ENCODE data around the gene TFF1. TPM values are rescaled to one million over a fixed set of nuclear protein-coding genes. Genes with fewer than 3 reads are reported as not detected.

TFF1 gene
- total RNA-seq, 5 donors from 2014 or later (not counting 1 experiment from before 2014, with no cell fraction given) = 1.2 to 1.3 TPM; not detected in 3

GRCh38 chr21:42363312-42363711, 3.0 kb downstream of the TFF1 start:
- H3K36me3 ChIP-seq (ENCODE audit: control insufficient read depth in 2 of 2, extremely low read depth in 1 of 2, insufficient read depth in 1 of 2, low read length in 1 of 2) = no peaks in the 10 kb centered on the region
- Mint-ChIP-seq H3K9me3 (no peaks in the 10 kb centered on the region), H3K27me3 (peaks cover 0 to 2% of the 10 kb centered on the region in 2 donors), H3K4me3 (no peak overlapping the region), H3K4me1 (peaks cover 3 to 15% (median 4%) of the 10 kb centered on the region in 3 donors), H3K36me3 (no peaks in the 10 kb centered on the region), H3K27ac (no peak overlapping the region)
- H3K4me1 ChIP-seq (ENCODE audit: control insufficient read depth in 1 of 2, extremely low read depth in 1 of 2, insufficient read depth in 2 of 2, low read length in 2 of 2) = peaks cover 0 to 5% of the 10 kb centered on the region in 2 experiments
- ChIA-PET CTCF (no interaction called here), POLR2A (no interaction called here)
- DNase-seq (no peak), ATAC-seq (replicated peaks in 1 of 4) (no peak)
- H3K4me3 ChIP-seq (ENCODE audit: control insufficient read depth in 1 of 2, extremely low read depth in 1 of 2, low read length in 1 of 2) = no peak overlapping the region
- peaks cover 0 to 11% of the 10 kb centered on the region in 2 experiments for H3K27me3 ChIP-seq (replicated peaks in 1 of 2; ENCODE audit: control insufficient read depth in 2 of 2, extremely low read depth in 1 of 2, insufficient read depth in 2 of 2, low read length in 1 of 2)
- no peak overlapping the region for H3K27ac ChIP-seq (ENCODE audit: low read length)
- 21% methylated on average over 2 of the region's 8 CpGs for WGBS (ENCODE audit: insufficient coverage)
- H3K9me3 ChIP-seq = no peaks in the 10 kb centered on the region

DNA sequence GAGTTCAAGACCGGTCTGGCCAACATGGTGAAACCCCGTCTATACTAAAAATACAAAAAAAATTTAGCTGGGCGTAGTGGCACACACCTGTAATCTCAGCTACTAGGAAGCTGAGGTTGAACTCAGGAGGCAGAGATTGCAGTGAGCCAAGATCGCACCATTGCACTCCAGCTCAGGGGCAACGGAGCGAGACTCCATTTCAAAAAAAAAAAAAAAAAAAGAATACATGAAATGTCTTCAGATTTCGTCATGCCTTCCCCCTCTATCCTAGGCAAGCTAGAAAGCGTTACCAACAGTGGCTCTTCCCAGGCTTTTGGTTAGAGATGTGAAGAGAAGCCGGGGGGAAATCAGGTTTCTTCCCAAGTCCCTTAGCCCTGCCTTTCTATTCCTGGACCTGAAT, 3.6 kb downstream of the TFF1 start:
- Histone ChIP-seq H3K4me3 (ENCODE audit: control insufficient read depth in 1 of 2, extremely low read depth in 1 of 2, low read length in 1 of 2) (no peak overlapping the region), H3K27me3 (replicated peaks in 1 of 2; ENCODE audit: control insufficient read depth in 2 of 2, extremely low read depth in 1 of 2, insufficient read depth in 2 of 2, low read length in 1 of 2) (peaks cover 0 to 11% of the 10 kb centered on the region in 2 experiments), H3K4me1 (ENCODE audit: control insufficient read depth in 1 of 2, extremely low read depth in 1 of 2, insufficient read depth in 2 of 2, low read length in 2 of 2) (peaks cover 0 to 5% of the 10 kb centered on the region in 2 experiments), H3K36me3 (ENCODE audit: control insufficient read depth in 2 of 2, extremely low read depth in 1 of 2, insufficient read depth in 1 of 2, low read length in 1 of 2) (no peaks in the 10 kb centered on the region), H3K27ac (ENCODE audit: low read length) (no peak overlapping the region), H3K9me3 (no peaks in the 10 kb centered on the region)
- Mint-ChIP-seq H3K9me3 (no peaks in the 10 kb centered on the region), H3K36me3 (no peaks in the 10 kb centered on the region), H3K4me1 (peaks cover 3 to 15% (median 4%) of the 10 kb centered on the region in 3 donors), H3K27me3 (peaks cover 0 to 2% of the 10 kb centered on the region in 2 donors), H3K27ac (no peak overlapping the region), H3K4me3 (no peak overlapping the region)
- ChIA-PET CTCF (interaction anchor here in 1 of 2 donors (0.6 to 0.7 kb wide), 2 partner anchors 8 to 19 kb away, joined by 3 to 7 read pairs; no protein-coding TSS in a partner anchor), POLR2A (interaction anchor here in 1 of 2 donors (0.6 kb wide), 1 partner anchor 92 kb away, joined by 8 read pairs; no protein-coding TSS in a partner anchor)
- WGBS (ENCODE audit: insufficient coverage) = 80% methylated on average over 1 of the region's 9 CpGs
- ATAC-seq (replicated peaks in 1 of 4) (no peak), DNase-seq (no peak)

DNA sequence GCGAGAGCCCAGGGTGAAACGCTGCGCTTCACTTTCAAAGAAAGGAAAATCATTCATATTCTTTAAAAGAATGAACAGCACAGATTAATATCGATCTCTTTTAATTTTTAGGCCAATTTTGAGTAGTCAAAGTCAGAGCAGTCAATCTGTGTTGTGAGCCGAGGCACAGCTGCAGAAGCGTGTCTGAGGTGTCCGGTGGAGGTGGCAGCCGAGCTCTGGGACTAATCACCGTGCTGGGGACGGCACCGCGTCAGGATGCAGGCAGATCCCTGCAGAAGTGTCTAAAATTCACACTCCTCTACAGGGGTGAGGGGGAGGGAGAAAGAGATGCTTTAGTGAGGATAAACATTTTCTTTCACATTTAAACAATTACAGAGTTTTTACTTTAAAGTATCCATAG, 4.1 kb downstream of the TFF1 start:
- Histone ChIP-seq H3K9me3 (no peaks in the 10 kb centered on the region), H3K4me3 (ENCODE audit: control insufficient read depth in 1 of 2, extremely low read depth in 1 of 2, low read length in 1 of 2) (no peak overlapping the region), H3K4me1 (ENCODE audit: control insufficient read depth in 1 of 2, extremely low read depth in 1 of 2, insufficient read depth in 2 of 2, low read length in 2 of 2) (peaks cover 0 to 5% of the 10 kb centered on the region in 2 experiments), H3K36me3 (ENCODE audit: control insufficient read depth in 2 of 2, extremely low read depth in 1 of 2, insufficient read depth in 1 of 2, low read length in 1 of 2) (no peaks in the 10 kb centered on the region), H3K27ac (ENCODE audit: low read length) (no peak overlapping the region), H3K27me3 (replicated peaks in 1 of 2; ENCODE audit: control insufficient read depth in 2 of 2, extremely low read depth in 1 of 2, insufficient read depth in 2 of 2, low read length in 1 of 2) (peaks cover 0 to 11% of the 10 kb centered on the region in 2 experiments)
- Mint-ChIP-seq H3K36me3 (no peaks in the 10 kb centered on the region), H3K4me1 (peaks cover 3 to 15% (median 4%) of the 10 kb centered on the region in 3 donors), H3K9me3 (no peaks in the 10 kb centered on the region), H3K27me3 (peaks cover 0 to 2% of the 10 kb centered on the region in 2 donors), H3K4me3 (no peak overlapping the region), H3K27ac (no peak overlapping the region)
- ATAC-seq (replicated peaks in 1 of 4) = no peak
- no CpG with 5 or more reads among the region's 12 CpGs for WGBS (ENCODE audit: insufficient coverage)
- CTCF ChIA-PET = interaction anchor here in 1 of 2 donors (0.6 to 0.7 kb wide), 2 partner anchors 8 to 20 kb away, joined by 3 to 7 read pairs; no protein-coding TSS in a partner anchor
- DNase-seq = no peak
- POLR2A ChIA-PET = interaction anchor here in 1 of 2 donors (0.6 kb wide), 1 partner anchor 92 kb away, joined by 8 read pairs; no protein-coding TSS in a partner anchor

GRCh38 chr21:42361286-42361685, 5.0 kb downstream of the TFF1 start:
- H3K27me3 ChIP-seq (replicated peaks in 1 of 2; ENCODE audit: control insufficient read depth in 2 of 2, extremely low read depth in 1 of 2, insufficient read depth in 2 of 2, low read length in 1 of 2) = peaks cover 0 to 15% of the 10 kb centered on the region in 2 experiments
- Mint-ChIP-seq H3K36me3 (no peaks in the 10 kb centered on the region), H3K9me3 (peaks cover 0 to 6% (median 4%) of the 10 kb centered on the region in 3 donors), H3K4me3 (no peak overlapping the region), H3K27ac (no peak overlapping the region), H3K4me1 (peaks cover 3 to 15% (median 4%) of the 10 kb centered on the region in 3 donors), H3K27me3 (peaks cover 0 to 2% of the 10 kb centered on the region in 2 donors)
- CTCF ChIA-PET = no interaction called here
- no CpG with 5 or more reads among the region's 7 CpGs for WGBS (ENCODE audit: insufficient coverage)
- DNase-seq = no peak
- H3K4me3 ChIP-seq (ENCODE audit: control insufficient read depth in 1 of 2, extremely low read depth in 1 of 2, low read length in 1 of 2) = no peak overlapping the region
- H3K36me3 ChIP-seq (ENCODE audit: control insufficient read depth in 2 of 2, extremely low read depth in 1 of 2, insufficient read depth in 1 of 2, low read length in 1 of 2) = no peaks in the 10 kb centered on the region
- POLR2A ChIA-PET = no interaction called here
- peaks cover 0 to 5% of the 10 kb centered on the region in 2 experiments for H3K4me1 ChIP-seq (ENCODE audit: control insufficient read depth in 1 of 2, extremely low read depth in 1 of 2, insufficient read depth in 2 of 2, low read length in 2 of 2)
- no peak overlapping the region for H3K27ac ChIP-seq (ENCODE audit: low read length)
- no peaks in the 10 kb centered on the region for H3K9me3 ChIP-seq
- no peak for ATAC-seq (replicated peaks in 1 of 4)

DNA sequence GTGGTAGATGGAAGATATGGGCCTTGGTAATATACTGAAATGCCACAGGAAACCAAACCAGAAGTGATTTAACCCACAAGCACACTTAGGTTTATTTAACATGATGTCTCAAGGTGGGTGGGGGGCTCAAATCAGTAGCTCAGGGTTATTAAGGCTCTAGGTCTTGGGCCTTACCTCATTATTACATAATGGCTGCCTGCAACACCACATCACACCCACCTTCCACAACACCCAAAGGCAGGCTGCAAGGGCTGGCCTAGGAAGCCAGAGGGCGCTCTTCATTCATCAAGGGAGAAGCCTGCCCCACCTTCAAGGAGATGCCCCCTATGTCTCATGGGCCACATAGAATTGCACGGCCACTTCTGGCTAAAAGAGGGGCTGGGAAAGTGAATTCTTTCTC, 6.0 kb downstream of the TFF1 start:
- Mint-ChIP-seq H3K9me3 (peaks cover 0 to 11% (median 8%) of the 10 kb centered on the region in 3 donors), H3K27me3 (peaks cover 0 to 2% of the 10 kb centered on the region in 2 donors), H3K27ac (no peak overlapping the region), H3K36me3 (peaks cover 2% of the 10 kb centered on the region), H3K4me1 (peaks cover 3 to 15% (median 4%) of the 10 kb centered on the region in 3 donors), H3K4me3 (no peak overlapping the region)
- H3K4me3 ChIP-seq (ENCODE audit: control insufficient read depth in 1 of 2, extremely low read depth in 1 of 2, low read length in 1 of 2) = no peak overlapping the region
- no peak for ATAC-seq (replicated peaks in 1 of 4)
- H3K27ac ChIP-seq (ENCODE audit: low read length) = no peak overlapping the region
- H3K36me3 ChIP-seq (ENCODE audit: control insufficient read depth in 2 of 2, extremely low read depth in 1 of 2, insufficient read depth in 1 of 2, low read length in 1 of 2) = no peaks in the 10 kb centered on the region
- WGBS (ENCODE audit: insufficient coverage) = 20% methylated on average over 1 of the region's 2 CpGs
- peak in 1 of 35 experiments; percentile 24 for DNase-seq
- H3K27me3 ChIP-seq (replicated peaks in 1 of 2; ENCODE audit: control insufficient read depth in 2 of 2, extremely low read depth in 1 of 2, insufficient read depth in 2 of 2, low read length in 1 of 2) = peaks cover 0 to 15% of the 10 kb centered on the region in 2 experiments
- peaks cover 0 to 5% of the 10 kb centered on the region in 2 experiments for H3K4me1 ChIP-seq (ENCODE audit: control insufficient read depth in 1 of 2, extremely low read depth in 1 of 2, insufficient read depth in 2 of 2, low read length in 2 of 2)
- POLR2A ChIA-PET = interaction anchor here (0.5 to 0.6 kb wide), 2 partner anchors 25 to 650 kb away, joined by 3 to 5 read pairs; no protein-coding TSS in a partner anchor
- CTCF ChIA-PET = no interaction called here
- H3K9me3 ChIP-seq = no peaks in the 10 kb centered on the region

DNA sequence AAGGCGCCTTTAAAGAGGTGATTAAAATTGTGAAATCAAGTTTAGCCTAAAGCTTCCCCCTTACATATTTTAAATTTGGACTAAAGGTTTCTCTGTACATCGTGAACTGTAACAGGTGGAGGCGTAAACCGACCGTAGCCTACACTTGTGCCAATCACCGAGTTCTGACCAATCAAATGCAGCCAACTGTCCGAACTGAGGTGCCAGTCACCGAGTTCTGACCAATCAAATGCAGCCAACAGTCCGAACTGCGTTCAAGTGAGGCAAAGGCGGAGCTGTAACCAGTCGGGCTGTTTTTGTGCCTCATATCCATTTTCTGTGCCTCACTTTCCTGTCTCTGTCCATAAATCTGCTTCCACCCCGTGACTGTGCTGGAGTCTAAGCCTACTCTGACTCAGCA, 7.4 kb downstream of the TFF1 start:
- WGBS (ENCODE audit: insufficient coverage) = 88% methylated on average over 11 of the region's 13 CpGs
- peaks cover 5% of the 10 kb centered on the region for H3K36me3 Mint-ChIP-seq
- peaks cover 4 to 20% (median 14%) of the 10 kb centered on the region in 3 donors for H3K9me3 Mint-ChIP-seq
- H3K27me3 Mint-ChIP-seq = peaks cover 0 to 2% of the 10 kb centered on the region in 2 donors
- no peak overlapping the region for H3K27ac Mint-ChIP-seq
- no peak overlapping the region for H3K27ac ChIP-seq (ENCODE audit: low read length)
- H3K4me1 Mint-ChIP-seq = peaks cover 3 to 10% (median 4%) of the 10 kb centered on the region in 3 donors
- H3K4me1 ChIP-seq (ENCODE audit: control insufficient read depth in 1 of 2, extremely low read depth in 1 of 2, insufficient read depth in 2 of 2, low read length in 2 of 2) = peaks cover 0 to 5% of the 10 kb centered on the region in 2 experiments
- POLR2A ChIA-PET = interaction anchor here in 1 of 2 donors (0.8 kb wide), 1 partner anchor 158 kb away, joined by 4 read pairs; no protein-coding TSS in a partner anchor
- H3K36me3 ChIP-seq (ENCODE audit: control insufficient read depth in 2 of 2, extremely low read depth in 1 of 2, insufficient read depth in 1 of 2, low read length in 1 of 2) = no peaks in the 10 kb centered on the region
- DNase-seq = no peak
- H3K4me3 Mint-ChIP-seq = no peak overlapping the region
- H3K9me3 ChIP-seq = no peaks in the 10 kb centered on the region
- CTCF ChIA-PET = no interaction called here
- H3K4me3 ChIP-seq (ENCODE audit: control insufficient read depth in 1 of 2, extremely low read depth in 1 of 2, low read length in 1 of 2) = no peak overlapping the region
- ATAC-seq (replicated peaks in 1 of 4) = no peak
- peaks cover 0 to 8% of the 10 kb centered on the region in 2 experiments for H3K27me3 ChIP-seq (replicated peaks in 1 of 2; ENCODE audit: control insufficient read depth in 2 of 2, extremely low read depth in 1 of 2, insufficient read depth in 2 of 2, low read length in 1 of 2)
